ENCODE data around the gene EML5. TPM values are rescaled to one million over a fixed set of nuclear protein-coding genes. Genes with fewer than 3 reads are reported as not detected.

EML5 gene
- total RNA-seq, 2 experiments from 2014 or later = 2.8 to 3.1 TPM

GRCh38 chr14:88815980-88816379 is 23.2 kb upstream of the EML5 start:
- H3K27ac ChIP-seq (ENCODE audit: low read depth in 1 of 2, low read length in 2 of 2) = no peak overlapping the region
- no peak for TF ChIP-seq CTCF (IDR thresholded peaks at IDR 0.05)
- ChIA-PET POLR2A (interaction anchor here (0.6 kb wide), 1 partner anchor 9 kb away, joined by 3 read pairs; no protein-coding TSS in a partner anchor), CTCF (no interaction called here)
- no peak overlapping the region for H3K4me3 Mint-ChIP-seq
- no peak overlapping the region for H3K4me3 ChIP-seq (ENCODE audit: low read length)
- no peak for ATAC-seq (ENCODE audit: poor library complexity)
- H3K27ac Mint-ChIP-seq = no peak overlapping the region
- H3K9me3 Mint-ChIP-seq = no peaks in the 10 kb centered on the region
- H3K36me3 ChIP-seq (ENCODE audit: insufficient read depth, low read length) = no peaks in the 10 kb centered on the region
- H3K9me3 ChIP-seq (ENCODE audit: control insufficient read depth in 1 of 2, insufficient read depth in 1 of 2, low read length in 2 of 2) = no peaks in the 10 kb centered on the region
- no peaks in the 10 kb centered on the region for H3K36me3 Mint-ChIP-seq (ENCODE audit: low read depth)
- peaks cover 0 to 10% of the 10 kb centered on the region in 2 experiments for H3K27me3 ChIP-seq (ENCODE audit: control insufficient read depth in 1 of 2, insufficient read depth in 2 of 2, low read length in 2 of 2)
- intact Hi-C loops (cut with DNase I, micrococcal nuclease) = no loop called here
- DNase-seq = no peak
- no peaks in the 10 kb centered on the region for H3K4me1 ChIP-seq (ENCODE audit: insufficient read depth, low read length)
- H3K27me3 Mint-ChIP-seq = peaks cover 44% of the 10 kb centered on the region
- H3K4me1 Mint-ChIP-seq (ENCODE audit: low read depth) = no peaks in the 10 kb centered on the region

GRCh38 chr14:88808359-88808758 is 15.6 kb upstream of the EML5 start:
- H3K4me1 Mint-ChIP-seq (ENCODE audit: low read depth) = no peaks in the 10 kb centered on the region
- intact Hi-C loops (cut with DNase I, micrococcal nuclease) = no loop called here
- POLR2A ChIA-PET = no interaction called here

GRCh38 chr14:88804477-88804876 is 11.7 kb upstream of the EML5 start:
- DNase-seq (no peak), ATAC-seq (ENCODE audit: poor library complexity) (no peak)
- CTCF ChIA-PET = no interaction called here
- H3K27ac ChIP-seq (ENCODE audit: low read depth in 1 of 2, low read length in 2 of 2) = no peak overlapping the region
- intact Hi-C loops (cut with DNase I, micrococcal nuclease) = no loop called here
- Mint-ChIP-seq H3K36me3 (ENCODE audit: low read depth) (peaks cover 4% of the 10 kb centered on the region), H3K27ac (no peak overlapping the region), H3K4me3 (no peak overlapping the region), H3K27me3 (peaks cover 61% of the 10 kb centered on the region), H3K9me3 (peaks cover 3% of the 10 kb centered on the region), H3K4me1 (ENCODE audit: low read depth) (no peaks in the 10 kb centered on the region)
- no peaks in the 10 kb centered on the region for H3K4me1 ChIP-seq (ENCODE audit: insufficient read depth, low read length)
- POLR2A ChIA-PET = no interaction called here
- peaks cover 0 to 3% of the 10 kb centered on the region in 2 experiments for H3K27me3 ChIP-seq (ENCODE audit: control insufficient read depth in 1 of 2, insufficient read depth in 2 of 2, low read length in 2 of 2)
- TF ChIP-seq CTCF (IDR thresholded peaks at IDR 0.05) = no peak
- no peak overlapping the region for H3K4me3 ChIP-seq (ENCODE audit: low read length)
- no peaks in the 10 kb centered on the region for H3K9me3 ChIP-seq (ENCODE audit: control insufficient read depth in 1 of 2, insufficient read depth in 1 of 2, low read length in 2 of 2)
- no peaks in the 10 kb centered on the region for H3K36me3 ChIP-seq (ENCODE audit: insufficient read depth, low read length)

More at GRCh38 chr14:88808359-88808758, 15.6 kb upstream of the EML5 start:
- no peak overlapping the region for H3K27ac Mint-ChIP-seq
- no peaks in the 10 kb centered on the region for H3K4me1 ChIP-seq (ENCODE audit: insufficient read depth, low read length)
- no peak for DNase-seq
- H3K27ac ChIP-seq (ENCODE audit: low read depth in 1 of 2, low read length in 2 of 2) = no peak overlapping the region
- H3K36me3 Mint-ChIP-seq (ENCODE audit: low read depth) = peaks cover 4% of the 10 kb centered on the region
- H3K9me3 Mint-ChIP-seq = peaks cover 3% of the 10 kb centered on the region
- peaks cover 43% of the 10 kb centered on the region for H3K27me3 Mint-ChIP-seq
- H3K27me3 ChIP-seq (ENCODE audit: control insufficient read depth in 1 of 2, insufficient read depth in 2 of 2, low read length in 2 of 2) = peaks cover 0 to 3% of the 10 kb centered on the region in 2 experiments
- H3K9me3 ChIP-seq (ENCODE audit: control insufficient read depth in 1 of 2, insufficient read depth in 1 of 2, low read length in 2 of 2) = no peaks in the 10 kb centered on the region
- ATAC-seq (ENCODE audit: poor library complexity) = no peak
- H3K36me3 ChIP-seq (ENCODE audit: insufficient read depth, low read length) = no peaks in the 10 kb centered on the region
- CTCF ChIA-PET = no interaction called here
- no peak overlapping the region for H3K4me3 ChIP-seq (ENCODE audit: low read length)
- no peak for TF ChIP-seq CTCF (IDR thresholded peaks at IDR 0.05)
- H3K4me3 Mint-ChIP-seq = no peak overlapping the region
